Measurements from ENCODE around the gene NLN.

DNA sequence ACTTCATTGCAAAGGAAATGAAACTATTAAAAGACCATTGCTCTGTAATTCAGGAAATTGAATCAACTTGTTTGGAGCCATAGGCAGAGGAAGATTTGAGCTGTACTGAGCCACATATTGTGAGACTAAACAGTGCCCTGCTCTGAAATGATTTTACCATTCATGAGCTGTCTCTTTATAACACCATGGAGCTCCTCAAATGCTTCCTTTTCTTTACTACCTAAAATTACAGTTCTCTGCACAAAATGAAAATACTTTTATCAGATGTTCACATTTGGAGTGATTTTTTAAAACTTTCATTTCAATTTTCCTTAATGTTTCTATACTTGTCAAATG lies 97.9 kb downstream of the NLN start:
- TF ChIP-seq EZH2phosphoT487 (IDR thresholded peaks at IDR 0.05; ENCODE audit: borderline replicate concordance) (no peak), CTCF (conservative IDR thresholded peaks at IDR 0.05; ENCODE audit: low read length) (no peak)
